ENCODE measurements around the gene ROBO1. TPM values are rescaled to one million over a fixed set of nuclear protein-coding genes. Genes with fewer than 3 reads are reported as not detected.

The ROBO1 gene
- total RNA-seq, 1 experiment from 2014 or later = 32.2 TPM

DNA sequence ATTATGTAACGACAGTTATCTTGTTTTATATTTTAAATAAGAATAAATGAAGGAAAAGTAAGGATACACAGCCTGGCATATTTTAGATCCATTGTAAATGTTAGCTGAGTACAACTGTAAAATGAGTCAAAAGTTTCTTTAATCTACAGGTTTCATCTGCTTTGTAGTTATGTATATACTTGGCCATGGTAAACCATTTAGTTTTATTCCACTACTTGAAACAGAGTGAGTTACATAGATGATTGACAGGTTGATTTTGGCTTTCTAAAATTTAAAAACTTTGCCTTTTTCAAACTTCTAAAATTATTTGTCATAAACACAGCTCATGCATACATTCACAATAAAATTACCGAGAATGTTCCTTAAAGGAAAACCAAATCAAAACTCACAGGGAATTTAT is 371.2 kb downstream of the ROBO1 start:
- Mint-ChIP-seq H3K4me1 (ENCODE audit: insufficient read depth, unreplicated experiment) (no peaks in the 10 kb centered on the region), H3K27me3 (ENCODE audit: insufficient read depth, unreplicated experiment) (peaks cover 54% of the 10 kb centered on the region), H3K9me3 (ENCODE audit: unreplicated experiment) (no peaks in the 10 kb centered on the region), H3K4me3 (ENCODE audit: unreplicated experiment) (no peak overlapping the region), H3K27ac (ENCODE audit: low read depth, unreplicated experiment) (no peak overlapping the region), H3K36me3 (ENCODE audit: insufficient read depth, unreplicated experiment) (no peaks in the 10 kb centered on the region)
- intact Hi-C loops (cut with micrococcal nuclease) = no loop called here
- no peak for DNase-seq (ENCODE audit: unreplicated experiment)
- TF ChIP-seq, protein P1, sequence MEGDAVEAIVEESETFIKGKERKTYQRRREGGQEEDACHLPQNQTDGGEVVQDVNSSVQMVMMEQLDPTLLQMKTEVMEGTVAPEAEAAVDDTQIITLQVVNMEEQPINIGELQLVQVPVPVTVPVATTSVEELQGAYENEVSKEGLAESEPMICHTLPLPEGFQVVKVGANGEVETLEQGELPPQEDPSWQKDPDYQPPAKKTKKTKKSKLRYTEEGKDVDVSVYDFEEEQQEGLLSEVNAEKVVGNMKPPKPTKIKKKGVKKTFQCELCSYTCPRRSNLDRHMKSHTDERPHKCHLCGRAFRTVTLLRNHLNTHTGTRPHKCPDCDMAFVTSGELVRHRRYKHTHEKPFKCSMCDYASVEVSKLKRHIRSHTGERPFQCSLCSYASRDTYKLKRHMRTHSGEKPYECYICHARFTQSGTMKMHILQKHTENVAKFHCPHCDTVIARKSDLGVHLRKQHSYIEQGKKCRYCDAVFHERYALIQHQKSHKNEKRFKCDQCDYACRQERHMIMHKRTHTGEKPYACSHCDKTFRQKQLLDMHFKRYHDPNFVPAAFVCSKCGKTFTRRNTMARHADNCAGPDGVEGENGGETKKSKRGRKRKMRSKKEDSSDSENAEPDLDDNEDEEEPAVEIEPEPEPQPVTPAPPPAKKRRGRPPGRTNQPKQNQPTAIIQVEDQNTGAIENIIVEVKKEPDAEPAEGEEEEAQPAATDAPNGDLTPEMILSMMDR (IDR thresholded peaks at IDR 0.05; ENCODE audit: unreplicated experiment) = no peak
- CTCF ChIA-PET = interaction anchor here (1.0 to 2.1 kb wide), 2 partner anchors 9 to 35 kb away, joined by 3 to 9 read pairs; no protein-coding TSS in a partner anchor
- POLR2A ChIA-PET = no interaction called here
- no TSS peak for BruUV-seq (replicated peaks)

DNA sequence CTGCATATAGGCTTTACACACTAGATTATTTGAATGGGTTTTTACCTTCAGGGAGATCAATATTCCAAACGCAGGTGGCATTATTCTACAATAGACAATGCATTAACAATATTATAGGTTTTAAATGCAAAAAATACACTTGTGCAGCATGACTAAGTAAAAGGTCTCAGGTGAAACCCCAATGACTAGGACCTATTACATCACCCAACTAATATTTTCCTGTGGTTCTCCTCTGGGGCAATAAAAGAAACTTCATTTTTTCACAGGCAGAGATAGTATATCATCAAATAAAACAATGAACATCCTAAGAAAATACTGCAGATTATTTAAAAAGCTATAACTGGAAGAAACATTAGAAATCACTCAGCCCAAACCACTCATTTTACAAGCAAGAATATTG is 375.3 kb downstream of the ROBO1 start:
- Mint-ChIP-seq H3K27ac (ENCODE audit: low read depth, unreplicated experiment) (no peak overlapping the region), H3K36me3 (ENCODE audit: insufficient read depth, unreplicated experiment) (no peaks in the 10 kb centered on the region), H3K4me3 (ENCODE audit: unreplicated experiment) (no peak overlapping the region), H3K27me3 (ENCODE audit: insufficient read depth, unreplicated experiment) (peaks cover 55% of the 10 kb centered on the region), H3K9me3 (ENCODE audit: unreplicated experiment) (no peaks in the 10 kb centered on the region), H3K4me1 (ENCODE audit: insufficient read depth, unreplicated experiment) (no peaks in the 10 kb centered on the region)
- no peak for DNase-seq (ENCODE audit: unreplicated experiment)
- BruUV-seq (replicated peaks) = no TSS peak
- POLR2A ChIA-PET = no interaction called here
- CTCF ChIA-PET = interaction anchor here (0.6 kb wide), 1 partner anchor 279 kb away, joined by 4 read pairs; no protein-coding TSS in a partner anchor
- intact Hi-C loops (cut with micrococcal nuclease) = no loop called here
- TF ChIP-seq, protein P1 (IDR thresholded peaks at IDR 0.05; ENCODE audit: unreplicated experiment) = no peak

GRCh38 chr3:79390352-79390751 is 377.4 kb downstream of the ROBO1 start:
- POLR2A ChIA-PET = no interaction called here
- H3K36me3 Mint-ChIP-seq (ENCODE audit: insufficient read depth, unreplicated experiment) = no peaks in the 10 kb centered on the region
- no peaks in the 10 kb centered on the region for H3K9me3 Mint-ChIP-seq (ENCODE audit: unreplicated experiment)
- no peaks in the 10 kb centered on the region for H3K4me1 Mint-ChIP-seq (ENCODE audit: insufficient read depth, unreplicated experiment)
- CTCF ChIA-PET = interaction anchor here (0.7 kb wide), 1 partner anchor 1651 kb away, joined by 4 read pairs; no protein-coding TSS in a partner anchor
- H3K27me3 Mint-ChIP-seq (ENCODE audit: insufficient read depth, unreplicated experiment) = peaks cover 75% of the 10 kb centered on the region
- intact Hi-C loops (cut with micrococcal nuclease) = no loop called here
- no peak for DNase-seq (ENCODE audit: unreplicated experiment)
- no peak overlapping the region for H3K4me3 Mint-ChIP-seq (ENCODE audit: unreplicated experiment)
- TF ChIP-seq, protein P1 (IDR thresholded peaks at IDR 0.05; ENCODE audit: unreplicated experiment) = no peak
- BruUV-seq (replicated peaks) = no TSS peak
- no peak overlapping the region for H3K27ac Mint-ChIP-seq (ENCODE audit: low read depth, unreplicated experiment)

- Mint-ChIP-seq H3K4me1 (ENCODE audit: insufficient read depth, unreplicated experiment) (no peaks in the 10 kb centered on the region), H3K27me3 (ENCODE audit: insufficient read depth, unreplicated experiment) (peaks cover 86% of the 10 kb centered on the region), H3K36me3 (ENCODE audit: insufficient read depth, unreplicated experiment) (no peaks in the 10 kb centered on the region), H3K4me3 (ENCODE audit: unreplicated experiment) (no peak overlapping the region), H3K9me3 (ENCODE audit: unreplicated experiment) (no peaks in the 10 kb centered on the region), H3K27ac (ENCODE audit: low read depth, unreplicated experiment) (no peak overlapping the region)
- intact Hi-C loops (cut with micrococcal nuclease) = no loop called here
- TF ChIP-seq, protein P1 (IDR thresholded peaks at IDR 0.05; ENCODE audit: unreplicated experiment) = no peak
- DNase-seq (ENCODE audit: unreplicated experiment) = no peak
- CTCF ChIA-PET = interaction anchor here (0.5 kb wide), 1 partner anchor 106 kb away, joined by 3 read pairs; no protein-coding TSS in a partner anchor
- BruUV-seq (replicated peaks) = no TSS peak
- POLR2A ChIA-PET = no interaction called here
Observed at GRCh38 chr3:79385211-79385610, 382.6 kb downstream of the ROBO1 start.

Data from MCF 10A (cell line).